Neural progenitor cell (in vitro differentiated cells): Measurements from ENCODE around the gene AGPAT4.

ENCODE experiments used
- CTCF ChIP-seq: fragments of 200-600 bp; sonication (generic); IDR thresholded peaks from 2 replicates; pipeline ENCODE4 v1.5.1; 2017; ENCODE audit warnings: antibody characterized with exemption, mild to moderate bottlenecking
- EZH2phosphoT487 ChIP-seq: fragments of 200-600 bp; sonication (generic); IDR thresholded peaks from 2 replicates; pipeline ENCODE4 v1.6.1; 2017; ENCODE audit warnings: antibody characterized with exemption

- TF ChIP-seq EZH2phosphoT487 (no peak), CTCF (no peak)
Measured at GRCh38 chr6:161269310-161269709, 4.6 kb downstream of the AGPAT4 start.
